GM21528 (cell line): ENCODE measurements around the gene RPS17.
"Not testable (repeated sequence)": the region's sequence is repeated elsewhere in the genome, so short reads cannot be mapped to it uniquely, and the experiment has no call there.

Experiments used
- ATAC-seq: cut with Tn5 transposase; IDR thresholded peaks from one replicate; pipeline ENCODE4 v1.9.1; 2021; ENCODE audit warnings: mild to moderate bottlenecking, moderate library complexity; ENCODE audit not compliant: unreplicated experiment, low FRiP score

The RPS17 gene

GRCh38 chr15:82549199-82549665 is 9.0 kb upstream of the RPS17 start:
- ATAC-seq, result no peak

DNA sequence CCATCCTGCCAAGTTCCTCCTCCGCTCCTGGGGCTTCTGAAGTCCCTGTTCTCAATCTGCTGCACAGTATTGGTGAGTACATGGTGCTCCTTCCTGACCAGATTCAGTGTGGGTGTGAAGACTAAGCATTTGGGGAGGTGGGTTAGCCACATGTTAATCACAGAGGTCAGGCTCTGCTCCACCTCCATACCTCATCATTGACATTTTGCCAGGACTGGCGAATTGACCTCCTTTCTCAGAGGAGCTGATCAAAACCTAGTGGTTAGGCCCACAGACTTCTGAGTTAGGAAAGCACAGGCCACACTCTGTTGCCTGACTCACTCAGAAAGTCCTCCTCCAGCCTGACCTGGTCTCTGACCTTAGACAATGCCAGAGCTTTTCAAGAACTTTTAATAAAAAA is 8.4 kb upstream of the RPS17 start:
- no peak for ATAC-seq

GRCh38 chr15:82545478-82545877 is 5.2 kb upstream of the RPS17 start:
- ATAC-seq, result no peak

- ATAC-seq, result no peak
Measured at GRCh38 chr15:82545002-82545401, 4.7 kb upstream of the RPS17 start.

DNA sequence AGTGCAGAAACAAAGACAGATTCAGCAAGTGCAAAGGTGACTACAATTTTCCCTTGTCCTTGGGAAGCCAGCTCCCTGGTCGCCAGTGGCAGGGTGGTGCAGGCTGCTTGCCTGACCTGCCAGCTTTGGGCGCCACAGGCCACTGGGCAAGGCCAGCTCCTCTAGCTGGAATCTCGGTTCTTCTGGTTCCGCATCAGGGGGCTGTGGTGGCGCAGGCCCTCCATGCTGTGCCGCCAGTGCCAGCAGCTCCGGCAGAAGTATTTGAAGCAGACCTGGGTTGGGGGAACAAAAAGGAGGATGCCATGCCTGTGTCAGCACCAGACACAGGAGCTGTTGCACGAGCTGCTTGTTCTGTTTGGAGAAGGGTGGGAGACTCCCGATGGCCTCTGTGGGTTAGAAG is 4.2 kb upstream of the RPS17 start:
- ATAC-seq, result no peak

DNA sequence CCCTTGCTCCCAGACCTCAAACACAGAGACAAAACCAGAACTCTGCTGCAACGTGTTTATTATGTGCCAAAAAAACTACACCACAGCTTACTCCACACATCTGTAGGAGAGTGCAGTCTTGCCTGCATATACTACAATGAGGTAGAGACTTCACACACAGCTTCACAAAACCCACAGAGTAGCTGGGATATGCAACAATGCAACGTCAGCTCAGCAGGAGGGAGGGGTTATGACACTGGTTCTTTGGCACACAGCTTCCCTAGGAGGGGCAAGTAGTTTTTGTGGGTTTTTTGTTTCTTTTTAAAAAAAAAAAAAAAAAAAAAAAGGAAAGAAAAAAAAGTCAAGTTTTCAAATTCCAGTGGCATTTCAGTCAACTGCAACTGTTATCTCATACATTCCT is 2.9 kb upstream of the RPS17 start:
- no peak for ATAC-seq

DNA sequence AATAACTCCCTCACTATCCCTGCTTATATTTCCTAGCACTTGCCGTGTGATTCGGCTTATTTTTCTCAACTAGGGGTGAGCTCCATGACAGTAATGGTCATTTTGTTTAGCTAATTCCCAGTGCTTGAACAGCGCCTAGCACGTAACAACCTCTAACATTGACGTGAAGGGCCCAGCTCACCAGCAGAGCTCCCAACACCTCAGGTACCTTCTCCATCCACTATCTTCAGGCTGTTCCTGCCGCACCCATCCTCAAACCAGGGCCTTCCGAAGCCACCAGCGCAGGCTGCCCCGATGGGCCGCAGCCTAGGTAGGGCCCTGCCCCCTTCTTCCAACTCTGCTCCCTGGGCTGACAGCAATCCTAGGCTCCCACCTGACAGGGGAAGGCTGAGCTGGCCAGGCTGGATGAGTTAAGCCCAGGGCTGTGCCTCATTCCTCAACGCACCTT is 751 bp upstream of the RPS17 start:
- no peak for ATAC-seq

DNA sequence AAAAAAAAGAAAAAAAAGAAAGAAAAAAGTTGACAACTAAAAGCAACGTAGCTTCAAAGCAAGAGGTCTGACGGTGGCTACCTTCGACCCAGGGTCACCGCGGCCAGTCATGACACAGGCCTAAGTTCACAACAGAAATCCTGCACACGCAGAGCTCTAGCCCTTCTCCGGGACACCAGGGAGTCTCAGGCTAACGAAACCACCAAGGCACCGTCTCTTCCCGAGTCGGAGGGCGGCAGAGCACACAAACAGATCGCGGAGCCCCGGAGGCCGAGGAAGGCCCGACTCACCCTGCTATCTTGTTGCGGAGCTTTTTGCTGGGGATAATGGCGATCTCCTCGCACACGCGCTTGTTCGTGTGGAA is 584 bp downstream of the RPS17 start:
- ATAC-seq, result peak; percentile 7

GRCh38 chr15:82538961-82539690 is 1.1 kb downstream of the RPS17 start:
- no peak for ATAC-seq

GRCh38 chr15:82537351-82537908 is 2.8 kb downstream of the RPS17 start:
- no peak for ATAC-seq

GRCh38 chr15:82536409-82537350 is 3.6 kb downstream of the RPS17 start:
- no peak for ATAC-seq

DNA sequence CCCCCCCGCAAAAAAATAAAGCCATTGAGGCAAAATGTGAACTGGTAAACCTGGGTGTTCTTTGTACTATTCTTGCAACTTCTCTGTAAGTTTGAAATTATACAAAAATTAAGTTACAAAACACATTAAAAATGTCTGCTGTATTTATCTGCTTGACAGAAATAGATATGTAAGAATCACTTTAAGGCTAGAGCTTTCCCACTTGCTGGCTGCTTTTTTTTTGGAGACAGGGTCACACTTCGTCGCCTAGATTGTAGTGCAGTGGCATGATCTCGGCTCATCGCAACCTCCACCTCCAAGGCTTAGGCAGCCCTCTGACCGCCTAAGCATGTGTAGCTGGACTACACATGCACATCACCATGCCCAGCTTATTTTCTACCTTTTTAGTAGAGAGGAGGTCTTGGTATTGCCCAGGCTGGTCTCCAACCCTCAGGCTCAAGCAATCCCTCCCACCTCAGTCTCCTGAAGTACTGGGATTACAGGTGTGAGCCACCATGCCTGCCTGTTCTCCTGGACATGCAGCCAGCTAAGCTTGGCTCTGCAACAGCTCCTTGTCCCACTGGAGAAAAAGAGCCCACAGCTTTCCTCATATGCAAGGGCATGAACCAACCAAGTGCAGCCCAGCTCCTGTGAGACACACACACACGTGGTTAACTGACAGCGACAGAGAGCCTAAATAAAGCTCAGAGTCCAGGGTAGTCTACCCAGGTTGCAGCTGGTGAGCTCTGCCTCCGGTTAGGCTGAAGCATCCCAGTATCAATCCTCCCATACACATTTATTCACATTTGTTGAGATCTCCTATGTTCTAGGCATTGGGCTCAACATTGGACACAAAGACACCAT is 4.5 kb downstream of the RPS17 start:
- no peak for ATAC-seq

- ATAC-seq, result not testable (repeated sequence)
Measured at GRCh38 chr15:82535151-82535550, 5.1 kb downstream of the RPS17 start.

- not testable (repeated sequence) for ATAC-seq
Measured at GRCh38 chr15:82534457-82534861, 5.8 kb downstream of the RPS17 start.

GRCh38 chr15:82533801-82534200 is 6.5 kb downstream of the RPS17 start:
- ATAC-seq, result no peak

DNA sequence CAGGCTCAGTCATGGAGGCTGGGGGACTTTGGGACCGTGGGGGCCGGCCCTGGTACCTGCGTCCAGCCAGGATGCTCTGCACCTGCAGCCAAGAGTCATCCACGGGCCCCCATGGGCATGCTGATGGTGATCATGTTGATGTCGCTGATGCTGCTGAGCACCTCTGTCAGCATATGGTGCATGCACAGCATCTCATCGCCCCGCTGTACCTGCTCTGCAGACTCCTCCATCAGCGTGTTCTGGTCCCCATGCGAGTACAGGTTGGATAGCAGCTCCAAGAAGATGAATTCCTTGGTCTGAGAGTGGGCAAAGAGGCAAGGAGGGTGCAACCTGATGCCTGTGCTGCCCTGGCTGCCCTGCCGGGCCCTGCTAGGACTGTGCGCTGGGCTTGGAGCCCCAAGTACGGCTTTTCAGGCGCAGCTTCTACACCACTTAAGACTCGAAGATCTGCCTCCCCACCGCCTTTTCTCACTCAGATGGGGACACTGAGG is 7.2 kb downstream of the RPS17 start:
- ATAC-seq, result no peak

- ATAC-seq, result no peak
Measured at GRCh38 chr15:82532383-82532990, 7.8 kb downstream of the RPS17 start.

- no peak for ATAC-seq
Measured at GRCh38 chr15:82531496-82532382, 8.5 kb downstream of the RPS17 start.
